AG09309 (cell line): Measurements from ENCODE around the gene UBA7.

Experiments
- DNase-seq: peaks from one replicate; pipeline ENCODE4 v3.0.0-alpha.2; 2010; ENCODE audit warnings: low read depth
- H3K4me3 ChIP-seq: 2 replicates; pipeline ENCODE4 v1.5.1; 2011; ENCODE audit warnings: mild to moderate bottlenecking, low read depth, low read length, moderate library complexity; ENCODE audit not compliant: control insufficient read depth
- TF ChIP-seq, protein P1 (sequence below): IDR thresholded peaks from 2 replicates; pipeline ENCODE4 v1.5.1; 2011; ENCODE audit warnings: mild to moderate bottlenecking, low read depth, low read length, inconsistent platforms; ENCODE audit not compliant: insufficient read depth, control insufficient read depth; ENCODE audit errors: missing control alignments

Gene UBA7

DNA sequence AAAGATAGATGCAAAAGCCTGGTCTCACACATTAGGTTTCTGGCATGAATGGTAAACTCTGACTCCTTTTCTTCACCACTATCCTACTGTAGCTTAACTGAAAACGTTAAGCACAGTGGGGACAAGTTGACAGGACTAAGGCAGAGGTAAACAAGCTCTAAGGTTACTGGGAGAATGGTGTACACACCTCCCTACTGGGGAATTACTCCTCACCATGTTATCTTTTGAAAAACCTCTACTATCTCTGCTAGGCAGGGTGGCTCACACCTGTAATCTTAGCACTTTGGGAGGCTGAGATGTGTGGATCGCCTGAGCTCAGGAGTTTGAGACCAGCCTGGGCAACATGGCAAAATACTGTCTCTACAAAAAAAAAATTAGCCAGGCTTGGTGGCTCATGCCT lies 56.6 kb downstream of the UBA7 start:
- TF ChIP-seq, protein P1, sequence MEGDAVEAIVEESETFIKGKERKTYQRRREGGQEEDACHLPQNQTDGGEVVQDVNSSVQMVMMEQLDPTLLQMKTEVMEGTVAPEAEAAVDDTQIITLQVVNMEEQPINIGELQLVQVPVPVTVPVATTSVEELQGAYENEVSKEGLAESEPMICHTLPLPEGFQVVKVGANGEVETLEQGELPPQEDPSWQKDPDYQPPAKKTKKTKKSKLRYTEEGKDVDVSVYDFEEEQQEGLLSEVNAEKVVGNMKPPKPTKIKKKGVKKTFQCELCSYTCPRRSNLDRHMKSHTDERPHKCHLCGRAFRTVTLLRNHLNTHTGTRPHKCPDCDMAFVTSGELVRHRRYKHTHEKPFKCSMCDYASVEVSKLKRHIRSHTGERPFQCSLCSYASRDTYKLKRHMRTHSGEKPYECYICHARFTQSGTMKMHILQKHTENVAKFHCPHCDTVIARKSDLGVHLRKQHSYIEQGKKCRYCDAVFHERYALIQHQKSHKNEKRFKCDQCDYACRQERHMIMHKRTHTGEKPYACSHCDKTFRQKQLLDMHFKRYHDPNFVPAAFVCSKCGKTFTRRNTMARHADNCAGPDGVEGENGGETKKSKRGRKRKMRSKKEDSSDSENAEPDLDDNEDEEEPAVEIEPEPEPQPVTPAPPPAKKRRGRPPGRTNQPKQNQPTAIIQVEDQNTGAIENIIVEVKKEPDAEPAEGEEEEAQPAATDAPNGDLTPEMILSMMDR: no peak
- no peak for DNase-seq
- no peak overlapping the region for H3K4me3 ChIP-seq

DNA sequence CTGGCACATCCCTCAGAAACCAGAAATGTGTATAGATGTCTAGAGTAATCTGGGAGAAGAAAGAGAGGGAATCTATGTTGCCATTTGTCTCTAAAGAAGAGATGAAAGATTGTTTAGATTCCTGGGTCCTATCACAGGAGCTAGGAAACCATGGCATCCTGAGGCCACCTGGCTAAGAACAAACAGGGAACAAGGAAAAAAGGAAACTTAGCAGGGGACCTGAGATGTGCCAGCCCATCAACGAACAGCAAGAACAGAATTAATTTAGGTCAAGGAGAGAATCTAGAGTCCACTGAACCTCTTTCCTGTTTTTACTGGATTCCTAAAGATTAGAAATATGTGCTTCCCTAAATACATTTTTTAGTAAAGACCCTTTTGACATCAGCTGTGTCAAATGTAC lies 57.7 kb downstream of the UBA7 start:
- DNase-seq: no peak
- TF ChIP-seq, protein P1: no peak
- H3K4me3 ChIP-seq: no peak overlapping the region
